ENCODE results near the gene STXBP2.
A peak's percentile ranks its signal among the peaks of the same experiment; 100 is the strongest.

The STXBP2 gene

DNA sequence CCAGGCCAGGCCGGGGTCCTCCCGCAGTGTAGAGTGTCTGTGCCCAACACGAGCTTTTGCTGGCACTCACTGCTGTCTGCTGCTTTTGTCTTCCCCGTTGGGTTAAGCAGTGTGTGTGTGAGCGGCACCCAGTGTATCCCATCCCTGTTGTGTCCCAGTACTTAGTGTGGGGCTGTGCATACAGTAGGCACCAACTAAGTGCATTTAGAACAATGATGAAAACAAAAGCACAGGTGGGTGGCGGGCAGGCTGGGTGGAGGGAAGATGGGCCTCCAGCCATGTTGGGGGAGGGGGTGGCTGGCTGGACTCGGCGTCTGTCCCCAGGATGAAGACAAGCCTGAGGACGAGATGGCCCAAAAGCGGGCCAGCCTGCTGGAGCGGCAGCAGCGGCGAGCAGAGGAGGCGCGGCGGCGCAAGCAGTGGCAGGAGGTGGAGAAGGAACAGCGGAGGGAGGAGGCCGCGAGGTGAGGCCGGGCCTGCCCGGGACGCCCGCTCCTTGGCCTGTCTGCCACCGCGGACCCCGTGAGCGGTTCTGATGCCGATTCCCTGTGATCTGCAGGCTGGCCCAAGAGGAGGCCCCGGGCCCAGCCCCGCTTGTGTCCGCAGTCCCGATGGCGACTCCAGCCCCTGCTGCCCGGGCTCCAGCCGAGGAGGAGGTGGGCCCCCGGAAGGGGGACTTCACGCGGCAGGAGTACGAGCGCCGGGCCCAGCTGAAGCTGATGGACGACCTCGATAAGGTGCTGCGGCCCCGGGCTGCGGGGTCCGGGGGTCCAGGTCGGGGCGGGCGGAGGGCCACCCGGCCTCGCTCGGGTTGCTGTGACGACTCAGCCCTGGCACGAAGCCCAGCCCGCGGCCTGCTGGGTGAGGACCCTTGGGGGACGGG lies 21.8 kb upstream of the STXBP2 start:
- no peak for DNase-seq

DNA sequence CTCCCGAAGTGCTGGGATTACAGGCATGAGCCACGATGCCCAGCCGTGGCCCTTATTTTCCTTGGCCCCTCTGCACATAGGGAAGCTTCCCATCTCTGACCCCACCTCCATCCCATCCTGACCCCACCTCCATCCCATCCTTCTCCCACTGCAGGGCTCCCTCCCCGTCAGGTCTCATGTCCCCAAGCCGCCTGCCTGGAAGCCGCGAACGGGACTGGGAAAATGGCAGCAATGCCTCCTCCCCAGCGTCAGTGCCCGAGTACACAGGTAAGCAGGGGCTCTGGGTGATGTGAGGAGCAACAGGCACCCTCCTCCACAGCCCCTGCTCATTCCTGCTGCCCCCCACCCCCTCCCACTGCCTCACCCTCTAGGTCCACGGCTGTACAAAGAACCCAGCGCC lies 19.7 kb upstream of the STXBP2 start:
- no peak for DNase-seq

DNA sequence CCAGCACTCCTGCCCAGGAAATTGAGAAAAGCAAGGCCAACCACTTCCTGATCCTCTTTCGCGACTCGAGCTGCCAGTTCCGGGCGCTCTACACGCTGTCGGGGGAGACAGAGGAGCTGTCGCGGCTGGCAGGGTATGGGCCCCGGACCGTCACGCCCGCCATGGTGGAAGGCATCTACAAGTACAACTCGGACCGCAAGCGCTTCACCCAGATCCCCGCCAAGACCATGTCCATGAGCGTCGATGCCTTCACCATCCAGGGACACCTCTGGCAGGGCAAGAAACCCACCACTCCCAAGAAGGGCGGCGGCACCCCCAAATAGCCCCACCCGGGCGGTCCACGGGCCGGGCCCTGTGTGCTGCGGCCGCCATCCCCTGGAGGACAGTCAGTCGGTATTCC lies 19.2 kb upstream of the STXBP2 start:
- no peak for DNase-seq

DNA sequence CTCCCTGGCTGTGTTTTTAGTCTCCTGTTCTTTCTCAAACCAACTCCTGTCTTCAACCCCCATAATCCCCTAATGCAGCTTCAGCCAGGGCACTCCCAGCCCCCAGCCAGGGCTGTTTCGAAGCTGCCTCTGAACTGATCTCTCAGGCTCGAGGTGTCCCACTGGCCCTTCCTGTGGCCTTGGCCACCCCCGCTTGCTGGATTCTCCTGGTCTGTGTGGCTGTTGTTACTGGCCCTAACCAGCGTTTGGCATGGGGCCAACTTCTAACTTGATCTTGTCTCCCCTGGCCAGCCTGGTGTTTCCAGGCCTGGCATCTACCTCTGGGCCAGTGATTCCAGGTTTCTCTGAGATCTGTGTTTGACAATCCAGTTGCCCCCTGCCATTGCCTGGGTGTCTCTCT lies 18.6 kb upstream of the STXBP2 start:
- DNase-seq: no peak

DNA sequence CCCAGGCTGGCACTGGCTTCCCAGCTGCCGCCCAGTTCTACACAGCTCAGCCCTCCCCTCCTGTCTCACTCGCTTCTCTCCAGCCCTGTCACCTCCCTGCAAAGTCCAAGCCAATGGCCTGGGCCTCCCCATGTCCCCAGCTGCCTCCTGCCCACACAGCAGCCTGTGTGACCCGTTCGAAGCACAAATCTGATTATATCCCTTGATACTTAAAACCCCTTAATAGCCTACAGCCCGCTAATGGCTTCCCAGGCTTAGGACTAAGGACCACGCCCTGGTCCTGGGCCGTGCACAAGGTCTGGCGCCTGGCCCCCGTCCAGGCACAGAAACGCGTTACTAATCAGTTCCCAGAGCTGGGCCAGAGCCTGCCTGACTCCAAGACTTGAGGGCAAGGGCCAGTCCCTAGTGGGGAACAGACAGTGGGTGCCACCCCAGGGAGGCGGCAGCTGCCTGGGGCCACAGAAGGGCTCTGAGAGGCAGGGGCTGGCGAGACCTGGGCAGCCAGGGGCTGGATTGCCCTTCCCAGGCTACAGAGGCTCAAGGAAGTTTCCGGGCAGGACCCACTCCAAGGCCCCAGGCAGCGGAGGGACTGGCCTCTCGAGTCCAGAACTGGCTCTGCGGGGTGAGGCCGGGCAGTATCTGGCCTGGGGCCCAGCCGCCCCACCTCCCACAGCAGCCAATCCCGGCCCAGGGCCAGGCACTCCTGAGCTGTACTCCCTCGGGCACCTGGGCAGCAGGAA lies 18.0 kb upstream of the STXBP2 start:
- DNase-seq: no peak

DNA sequence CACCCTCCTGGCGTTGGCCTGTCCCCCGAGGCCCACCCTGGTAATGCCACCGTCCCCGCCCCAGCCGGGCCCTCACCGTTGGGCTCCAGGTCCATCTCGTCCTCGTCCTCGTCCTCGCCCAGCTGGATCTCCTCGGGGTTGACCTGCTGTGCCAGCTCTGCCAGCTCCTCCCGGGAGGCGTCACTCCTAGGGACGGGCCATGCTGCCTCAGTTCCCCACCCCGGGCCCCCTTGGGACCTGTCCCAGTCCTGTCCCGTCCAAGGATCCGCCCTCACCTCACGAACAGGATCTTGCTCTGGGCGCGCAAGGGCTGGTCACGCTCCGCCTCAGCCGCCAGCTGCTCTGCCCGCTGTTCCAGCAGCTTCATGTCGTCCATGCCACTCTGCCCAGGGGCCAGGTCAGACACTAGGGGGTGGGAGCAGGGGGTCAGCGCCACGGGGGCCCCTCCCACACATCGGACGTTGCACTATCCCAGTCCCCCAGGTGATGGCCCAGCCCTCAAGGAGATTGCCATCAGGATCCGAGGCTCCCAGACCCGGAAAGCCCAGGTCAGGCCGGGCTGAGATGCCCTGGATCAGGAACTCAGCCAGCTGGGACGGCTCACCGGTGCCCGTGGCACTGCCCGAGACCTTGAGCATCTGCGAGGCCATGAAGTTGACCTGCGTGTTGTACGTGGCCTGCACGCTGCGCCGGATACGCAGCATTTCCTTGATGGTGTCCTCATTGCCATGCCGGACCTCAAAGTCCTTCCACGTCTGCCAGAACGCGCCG lies 17.1 kb upstream of the STXBP2 start:
- no peak for DNase-seq

DNA sequence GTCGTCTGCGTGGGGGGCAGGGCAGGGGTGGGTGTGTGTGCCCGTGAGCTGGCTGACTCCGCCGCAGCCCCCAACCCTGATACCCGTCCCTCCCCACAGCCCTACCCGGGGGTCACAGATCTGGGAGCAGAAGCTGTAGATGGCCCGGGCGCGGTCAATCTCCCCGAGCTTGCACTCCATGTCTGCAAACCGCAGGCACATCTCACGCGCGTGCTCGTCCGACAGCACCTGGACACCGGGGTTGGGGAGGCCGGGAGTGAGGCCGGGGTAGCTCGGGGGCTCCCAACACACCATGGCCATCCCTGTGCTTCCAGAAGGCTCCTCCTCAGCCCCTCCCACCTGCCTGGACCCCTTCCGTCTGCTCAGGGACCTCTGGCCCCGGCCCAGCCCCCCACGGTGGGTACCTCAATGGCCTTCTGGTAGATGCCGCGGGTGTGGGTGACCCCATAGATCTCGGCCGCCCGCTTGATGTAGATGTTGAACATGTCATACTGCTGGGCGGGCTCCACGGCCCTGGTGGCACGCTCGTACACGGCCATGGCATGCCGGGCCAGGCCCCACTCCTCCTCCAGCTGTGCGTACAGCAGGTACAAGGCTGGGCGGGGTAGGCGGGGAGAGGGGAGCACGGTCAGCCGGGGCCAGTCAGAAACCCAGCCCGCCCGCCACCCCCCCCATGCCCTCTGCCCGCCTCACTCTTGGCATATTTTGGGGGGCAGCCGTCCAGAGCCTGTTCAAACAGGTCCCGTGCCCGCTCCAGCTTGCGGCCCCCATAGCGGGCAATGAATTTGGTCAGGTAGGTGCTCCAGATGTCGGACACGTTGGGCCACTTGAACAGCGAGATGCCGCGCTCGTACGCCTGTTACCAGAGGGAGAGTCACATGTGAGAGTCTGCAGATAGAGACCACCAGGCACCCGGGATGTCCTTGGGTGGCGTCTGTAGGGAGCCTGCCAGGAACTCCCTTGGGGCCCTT lies 16.2 kb upstream of the STXBP2 start:
- DNase-seq: no peak

DNA sequence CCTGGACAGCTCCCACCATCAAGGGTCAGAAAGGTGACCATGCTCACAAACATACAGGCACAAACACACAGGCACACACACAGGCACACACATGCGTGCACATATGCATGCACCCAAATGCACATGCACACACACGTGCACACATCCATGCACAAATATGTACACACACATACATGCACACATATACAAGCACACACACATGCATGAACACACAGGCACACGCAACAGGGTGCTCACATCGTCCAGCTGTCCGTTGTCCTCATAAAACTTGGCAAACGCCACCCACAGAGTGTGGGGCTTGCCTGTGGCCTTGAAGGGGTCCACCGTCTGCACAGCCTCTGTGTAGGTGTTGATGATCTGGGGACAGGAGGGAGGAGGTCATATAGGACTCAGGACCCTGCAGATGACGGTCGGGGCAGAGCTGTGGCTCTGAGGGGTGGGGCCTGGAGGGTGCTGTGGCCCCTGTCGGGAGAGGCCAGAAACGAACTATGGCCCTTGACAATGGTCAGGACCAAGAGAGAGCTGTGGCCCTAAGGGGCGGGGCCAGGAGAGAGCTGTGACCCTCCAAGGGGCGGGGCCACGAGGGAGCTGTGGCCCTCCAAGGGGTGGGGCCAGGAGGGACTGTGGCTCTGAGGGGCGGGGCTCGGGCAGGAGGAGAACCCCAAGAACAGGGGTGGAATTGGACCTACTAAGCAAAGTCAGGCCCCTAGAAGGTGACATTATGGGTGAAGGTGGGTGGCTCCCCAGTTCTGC lies 13.8 kb upstream of the STXBP2 start:
- no peak for DNase-seq

DNA sequence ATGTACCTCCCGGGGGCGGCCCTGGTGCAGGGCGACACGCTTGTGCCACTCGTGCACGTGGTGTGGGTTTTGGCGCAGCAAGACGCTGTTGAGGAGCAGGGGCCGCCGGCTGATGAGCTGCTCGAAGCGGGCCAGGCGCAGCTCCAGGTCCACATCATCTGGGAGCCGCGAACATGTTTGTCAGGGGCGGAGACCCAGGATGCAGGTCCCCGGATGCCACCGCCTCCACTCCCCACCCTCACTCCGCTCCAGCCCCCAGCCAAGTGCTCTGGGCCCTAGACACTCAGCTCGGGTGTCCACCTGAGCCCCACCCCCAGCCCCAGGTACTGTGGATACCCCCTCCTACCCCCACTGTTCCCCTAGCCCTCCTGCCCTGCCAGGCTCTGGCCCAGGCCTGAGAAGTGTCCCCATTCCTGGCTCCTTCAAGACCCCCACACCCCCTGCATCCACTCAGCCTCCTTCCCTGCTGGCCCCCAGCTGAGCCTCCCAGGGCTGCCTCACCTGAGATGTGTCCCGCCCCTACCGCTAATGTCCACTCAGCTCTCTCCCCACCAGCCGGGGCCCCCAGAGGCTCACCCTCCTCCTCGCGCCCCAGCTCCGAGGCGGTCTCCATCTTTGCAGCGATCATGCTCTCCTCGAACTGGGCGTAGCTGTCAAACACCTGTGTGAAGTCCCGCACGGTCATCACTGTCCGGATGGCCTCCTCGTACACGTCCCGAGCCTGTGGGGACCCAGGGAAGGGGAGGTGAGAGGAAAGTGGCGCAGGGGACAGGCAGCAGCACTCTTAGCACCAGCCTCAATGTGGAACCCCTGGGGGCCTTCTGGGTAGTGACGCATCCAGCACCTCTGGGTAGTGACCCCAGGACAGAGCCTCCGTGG lies 12.9 kb upstream of the STXBP2 start:
- no peak for DNase-seq

DNA sequence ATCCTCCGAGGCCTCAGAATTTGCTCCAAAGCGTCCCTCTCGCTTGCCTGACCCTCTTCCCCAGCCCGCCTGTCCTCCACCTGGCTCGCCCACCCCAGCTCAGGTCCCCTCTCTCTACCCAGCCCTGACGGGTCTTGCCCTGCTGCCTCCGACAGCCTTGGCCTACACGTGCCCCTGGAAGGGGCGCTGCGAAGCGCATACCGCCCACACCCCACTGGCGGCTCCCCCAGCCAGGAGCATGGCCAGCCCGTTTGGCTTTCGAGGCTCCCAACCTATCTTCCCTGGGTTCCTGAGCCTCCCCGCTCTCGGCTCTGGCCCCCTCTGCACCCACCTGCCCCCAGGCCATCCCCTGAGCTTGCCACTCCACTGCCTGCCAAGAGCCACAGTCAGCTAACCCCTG lies 12.1 kb upstream of the STXBP2 start:
- no peak for DNase-seq

DNA sequence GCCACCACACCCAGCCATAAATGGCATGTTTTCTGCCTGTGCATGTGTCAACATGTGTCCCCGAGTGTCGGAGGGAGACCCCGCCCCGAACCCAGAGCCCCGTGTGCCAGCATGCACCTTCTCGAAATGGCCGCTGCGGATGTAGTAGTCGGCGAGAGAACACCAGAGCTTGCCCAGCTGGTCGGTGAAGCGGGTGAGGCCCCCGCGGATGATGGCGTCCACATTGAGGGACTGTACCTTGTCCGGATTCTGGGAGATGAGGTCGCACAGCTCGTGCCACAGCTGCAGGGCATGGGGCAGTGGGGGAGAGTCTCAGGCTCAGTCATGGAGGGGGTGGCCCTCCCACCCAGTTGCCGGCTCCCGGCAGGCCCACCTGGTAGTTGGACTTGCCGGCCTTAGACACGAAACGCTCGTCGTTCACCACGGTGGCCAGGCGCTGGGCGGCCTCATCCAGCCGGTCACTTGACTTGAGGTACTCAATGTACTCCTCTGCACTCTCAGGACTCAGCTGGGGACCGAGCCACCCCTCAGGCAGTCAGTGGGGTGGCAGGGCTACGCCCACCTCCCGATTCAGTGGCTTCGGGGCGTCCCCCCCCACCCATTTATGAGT lies 11.0 kb upstream of the STXBP2 start:
- DNase-seq: no peak

DNA sequence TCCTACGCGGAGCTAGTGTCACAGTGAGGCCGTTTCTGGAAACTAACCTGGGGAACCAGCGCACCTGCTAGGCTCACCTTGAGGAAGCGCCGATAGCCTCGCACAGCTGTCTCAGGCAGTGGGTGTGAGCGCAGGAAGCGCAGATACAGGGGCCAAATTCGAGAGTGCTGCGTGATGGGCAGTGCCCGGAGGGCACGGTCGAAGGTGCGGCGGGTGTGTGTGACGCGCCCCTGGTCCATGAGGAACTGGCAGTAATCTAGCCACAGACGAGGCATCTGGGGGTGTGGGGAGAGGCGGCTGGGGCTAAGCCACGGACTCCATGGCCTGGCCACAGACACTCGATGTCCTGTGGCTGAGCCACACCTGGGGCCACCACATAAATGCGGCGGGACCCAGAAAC lies 9.7 kb upstream of the STXBP2 start:
- no peak for DNase-seq

DNA sequence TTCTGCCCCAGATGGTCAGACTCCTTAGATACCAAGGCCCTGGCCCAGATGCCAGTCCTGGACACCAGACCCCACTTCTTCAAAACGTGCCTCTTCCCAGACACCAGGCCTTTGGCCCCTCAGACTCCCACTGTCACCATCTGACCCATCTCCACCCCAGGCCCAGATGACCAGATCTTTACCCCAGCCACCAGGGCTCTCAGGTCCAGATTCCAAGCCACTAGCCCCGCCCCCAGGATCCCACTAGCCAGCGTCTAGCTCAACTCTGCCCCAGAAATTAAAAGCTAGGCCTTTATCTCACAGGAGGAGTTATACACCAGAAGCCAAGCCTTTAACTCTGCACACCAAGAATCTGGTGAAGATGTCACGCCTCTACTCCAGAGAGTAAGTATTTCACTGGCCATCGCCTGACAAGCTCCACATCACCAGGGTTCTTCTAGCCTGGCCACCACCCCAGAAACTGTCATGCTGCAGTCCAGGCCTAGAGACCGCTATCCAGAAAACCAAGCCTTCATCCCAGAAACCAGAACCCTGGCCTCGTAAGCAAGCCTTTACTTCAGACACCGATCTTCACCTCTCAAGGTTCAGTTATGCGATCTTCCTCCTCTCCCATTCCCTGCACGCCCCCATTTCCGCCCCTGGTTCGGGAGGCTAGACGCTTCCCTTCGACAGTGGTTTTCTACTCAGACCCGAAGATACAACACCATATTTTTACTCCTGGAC lies 8.2 kb upstream of the STXBP2 start:
- DNase-seq: no peak

DNA sequence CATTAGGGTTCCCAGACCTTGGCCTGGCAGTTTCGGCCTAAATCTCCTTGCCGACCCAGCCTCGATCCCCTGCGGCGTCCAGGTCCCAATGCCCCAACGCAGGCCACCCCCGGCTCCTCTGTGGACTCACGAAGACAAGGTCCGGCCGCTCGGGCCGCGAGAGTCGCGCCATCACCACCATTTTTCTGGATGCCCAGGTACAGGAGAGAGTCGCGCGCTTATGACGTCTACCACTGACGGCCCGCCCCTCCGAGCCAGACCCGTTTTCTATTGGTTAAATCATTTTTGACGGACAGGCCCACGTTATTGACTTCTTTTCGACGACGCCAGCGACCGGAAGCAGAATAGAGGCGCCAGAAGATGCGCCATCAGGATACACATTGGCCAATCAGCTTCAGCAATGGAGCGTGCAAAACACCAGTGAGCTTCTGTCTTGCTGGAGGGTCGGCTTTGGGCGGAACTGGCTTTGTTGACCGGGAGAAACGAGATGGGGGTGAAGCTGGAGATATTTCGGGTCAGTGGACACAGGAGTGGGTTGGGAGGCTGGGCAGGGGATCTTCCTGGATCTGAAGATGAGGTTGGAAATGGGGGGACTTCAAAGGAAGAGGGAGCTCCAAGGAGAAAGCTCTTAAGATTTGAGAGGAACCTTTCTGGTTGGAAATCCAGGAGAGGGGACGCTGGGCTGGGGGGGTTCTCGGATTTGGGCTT lies 7.4 kb upstream of the STXBP2 start, which contains the start of the genes PET100 and XAB2:
Gene PET100, plus strand, starts transcription at position 447 of the 708 bp plus-strand sequence. Its CDS starts 41 bp downstream, at position 488.
Gene XAB2, minus strand, starts transcription at position 199 of the 708 bp plus-strand sequence. Its CDS starts 18 bp downstream, at position 181.
- DNase-seq: peak; percentile 95

DNA sequence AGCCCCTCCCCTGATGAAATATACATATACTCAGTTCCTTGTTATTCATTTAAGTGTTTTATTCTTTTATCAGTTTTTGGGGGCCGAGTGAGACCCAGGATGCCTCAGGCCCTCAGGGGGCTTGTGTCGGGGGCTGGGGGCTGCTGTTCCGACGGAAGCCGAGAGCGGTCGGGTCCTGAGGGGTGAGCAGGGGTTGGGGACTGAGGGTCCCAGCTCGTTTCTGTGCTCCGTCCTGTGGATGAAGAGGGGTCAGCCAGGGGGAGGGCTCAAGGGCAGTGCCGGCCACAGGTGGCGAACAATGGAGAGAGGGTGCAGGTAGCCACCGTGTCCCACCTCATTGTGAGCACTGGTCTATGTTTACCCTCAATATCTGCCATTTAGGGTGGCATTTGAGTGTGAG lies 5.3 kb upstream of the STXBP2 start:
- DNase-seq: no peak

DNA sequence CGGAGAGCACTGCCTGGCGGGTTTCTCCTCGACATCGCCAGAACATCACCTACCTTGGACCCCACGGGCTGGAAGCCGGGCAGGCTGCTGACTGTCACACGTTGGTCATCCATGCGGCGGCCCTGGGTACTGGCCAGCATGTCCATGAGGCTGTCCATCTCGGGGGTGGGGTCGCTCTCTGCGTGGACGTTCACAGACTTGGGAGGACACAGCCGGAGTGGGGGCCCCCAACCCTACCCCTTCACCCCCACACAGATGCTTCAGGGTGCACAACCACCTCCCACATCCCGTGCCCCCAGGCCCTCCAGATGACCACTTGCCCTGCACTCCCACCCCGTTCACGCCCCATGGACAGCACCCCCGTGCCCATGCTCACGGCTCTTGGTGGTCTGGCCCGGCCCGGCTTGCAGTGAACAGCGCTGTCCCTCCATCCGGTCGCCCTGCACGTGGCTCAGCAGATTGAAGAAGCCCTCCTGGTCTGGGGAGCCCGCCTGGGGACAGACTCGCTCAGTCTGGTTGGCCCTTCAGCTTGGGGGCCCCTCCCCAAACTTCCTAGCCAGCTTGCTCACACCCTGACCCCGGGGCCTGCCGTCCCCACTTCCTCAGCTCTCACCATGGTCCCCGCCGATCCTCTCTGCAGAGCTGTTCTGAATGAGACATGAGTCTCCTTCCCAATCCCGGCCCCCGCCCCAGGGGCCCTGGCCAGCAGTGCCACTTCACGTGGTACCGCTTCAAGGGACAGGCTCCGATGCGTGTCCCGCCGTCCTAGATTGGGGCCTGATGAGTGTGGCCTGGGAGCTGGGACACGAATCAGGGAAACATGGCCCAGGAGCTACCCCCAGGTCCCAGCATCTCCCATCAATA lies 4.3 kb upstream of the STXBP2 start:
- DNase-seq: no peak

DNA sequence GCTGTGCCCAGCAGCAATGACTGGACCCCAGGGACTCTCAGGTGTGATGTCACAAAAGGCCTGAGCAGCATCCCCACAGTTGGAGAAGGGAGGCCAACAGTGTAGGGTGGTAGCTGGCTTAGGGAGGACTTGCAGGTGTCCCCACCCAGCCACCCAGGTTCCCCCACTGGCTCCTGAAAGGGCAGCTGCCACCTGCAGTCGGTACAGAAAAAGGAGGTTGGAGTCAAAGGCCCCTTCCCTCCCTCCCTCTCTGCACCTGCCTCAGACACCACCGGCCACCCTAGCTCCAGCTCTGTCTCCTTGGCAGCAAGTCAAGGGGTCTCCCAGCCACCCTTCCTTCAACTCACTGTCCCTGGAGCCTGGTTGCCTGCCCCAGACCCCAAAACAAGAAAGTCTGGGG lies 3.2 kb upstream of the STXBP2 start, which contains the start of gene PCP2:
Gene PCP2, minus strand, starts transcription at position 22 of the 400 bp plus-strand sequence. CDS start 262 bp downstream, outside the sequence.
- no peak for DNase-seq

Measured in NCI-H1048 (cell line).